H9 (cell line): ENCODE data around the gene CA5A. TPM values are rescaled to one million over a fixed set of nuclear protein-coding genes. Genes with fewer than 3 reads are reported as not detected.

Source experiments
- DNase-seq: peaks from one replicate; pipeline ENCODE4 v3.0.0-alpha.2; 2017
- H2AFZ ChIP-seq: one replicate; pipeline ENCODE4 v1.6.1; 2013; ENCODE audit warnings: mild to moderate bottlenecking, low read length, control low read depth, moderate library complexity
- H2AK5ac ChIP-seq: 2 replicates; pipeline ENCODE4 v1.6.1; 2013; ENCODE audit warnings: low read length, control low read depth, mixed read lengths; ENCODE audit not compliant: insufficient read length
- H2BK120ac ChIP-seq: one replicate; pipeline ENCODE4 v1.6.1; 2013; ENCODE audit warnings: low read depth, mild to moderate bottlenecking, low read length, control low read depth, inconsistent platforms; ENCODE audit not compliant: poor library complexity, severe bottlenecking
- H2BK12ac ChIP-seq: 2 replicates; pipeline ENCODE4 v1.6.1; 2013; ENCODE audit warnings: low read length, control low read depth, mixed read lengths, low read depth; ENCODE audit not compliant: insufficient read length
- H2BK15ac ChIP-seq: 2 replicates; pipeline ENCODE4 v1.6.1; 2013; ENCODE audit warnings: low read depth, low read length, control low read depth
- H2BK20ac ChIP-seq: one replicate; pipeline ENCODE4 v1.6.1; 2013; ENCODE audit warnings: low read depth, mild to moderate bottlenecking, low read length, control low read depth, inconsistent platforms; ENCODE audit not compliant: poor library complexity, severe bottlenecking
- H2BK5ac ChIP-seq: 2 replicates; pipeline ENCODE4 v1.6.1; 2013; ENCODE audit warnings: low read length, control low read depth, mixed read lengths; ENCODE audit not compliant: insufficient read length
- H3K14ac ChIP-seq: 2 replicates; pipeline ENCODE4 v1.6.1; 2013; ENCODE audit warnings: low read length, control low read depth; ENCODE audit not compliant: insufficient read depth
- H3K18ac ChIP-seq: 2 replicates; pipeline ENCODE4 v1.6.1; 2013; ENCODE audit warnings: low read depth, mild to moderate bottlenecking, mixed read lengths, low read length, control low read depth; ENCODE audit not compliant: insufficient read length
- H3K23ac ChIP-seq: 2 replicates; pipeline ENCODE4 v1.6.1; 2013; ENCODE audit warnings: low read length, control low read depth, mixed read lengths, low read depth; ENCODE audit not compliant: insufficient read length
- H3K23me2 ChIP-seq: 2 replicates; pipeline ENCODE4 v1.6.1; 2013; ENCODE audit warnings: low read depth, mild to moderate bottlenecking, mixed read lengths, low read length, control low read depth; ENCODE audit not compliant: insufficient read length, poor library complexity, severe bottlenecking
- H3K27ac ChIP-seq: 2 replicates; pipeline ENCODE4 v1.5.1; 2013; ENCODE audit warnings: low read length, control low read depth, mixed read lengths, low read depth; ENCODE audit not compliant: insufficient read length
- H3K27me3 ChIP-seq: 2 replicates; pipeline ENCODE4 v1.6.1; 2013; ENCODE audit warnings: low read length, control low read depth, inconsistent platforms; ENCODE audit not compliant: insufficient read depth
- H3K4ac ChIP-seq: 2 replicates; pipeline ENCODE4 v1.6.1; 2013; ENCODE audit warnings: low read depth, mild to moderate bottlenecking, control low read depth, inconsistent platforms, low read length, moderate library complexity
- H3K4me1 ChIP-seq: 2 replicates; pipeline ENCODE4 v1.6.1; 2013; ENCODE audit warnings: low read length, control low read depth, inconsistent platforms; ENCODE audit not compliant: insufficient read depth
- H3K4me2 ChIP-seq: 2 replicates; pipeline ENCODE4 v1.6.1; 2013; ENCODE audit warnings: low read length, control low read depth, mixed read lengths; ENCODE audit not compliant: insufficient read length, insufficient read depth
- H3K56ac ChIP-seq: 2 replicates; pipeline ENCODE4 v1.6.1; 2013; ENCODE audit warnings: low read depth, mild to moderate bottlenecking, mixed read lengths, low read length, control low read depth; ENCODE audit not compliant: insufficient read length
- H3K79me1 ChIP-seq: 2 replicates; pipeline ENCODE4 v1.6.1; 2013; ENCODE audit warnings: low read depth, mild to moderate bottlenecking, moderate library complexity, low read length, control low read depth, inconsistent platforms; ENCODE audit not compliant: insufficient read depth, poor library complexity, severe bottlenecking
- H3K79me2 ChIP-seq: 2 replicates; pipeline ENCODE4 v1.6.1; 2013; ENCODE audit warnings: low read length, control low read depth, inconsistent platforms; ENCODE audit not compliant: insufficient read depth
- H3K9ac ChIP-seq: 2 replicates; pipeline ENCODE4 v1.6.1; 2013; ENCODE audit warnings: low read length, control low read depth, mixed read lengths; ENCODE audit not compliant: insufficient read length; ENCODE audit errors: extremely low read depth
- H3K9me3 ChIP-seq: one replicate; pipeline ENCODE4 v1.6.1; 2013; ENCODE audit warnings: low read depth, low read length, inconsistent platforms; ENCODE audit not compliant: control insufficient read depth
- H3T11ph ChIP-seq: one replicate; pipeline ENCODE4 v1.6.1; 2013; ENCODE audit warnings: mild to moderate bottlenecking, low read length, control low read depth, inconsistent platforms
- H4K20me1 ChIP-seq: one replicate; pipeline ENCODE4 v1.6.1; 2013; ENCODE audit not compliant: control insufficient read depth, insufficient read length, insufficient read depth
- H4K5ac ChIP-seq: 2 replicates; pipeline ENCODE4 v1.6.1; 2013; ENCODE audit warnings: low read depth, mild to moderate bottlenecking, mixed read lengths, low read length, control low read depth; ENCODE audit not compliant: insufficient read length
- H4K8ac ChIP-seq: replicated peaks from 2 replicates; pipeline ENCODE4 v1.6.1; 2013; ENCODE audit warnings: low read length, control low read depth, mixed read lengths, low read depth; ENCODE audit not compliant: insufficient read length
- H4K91ac ChIP-seq: 2 replicates; pipeline ENCODE4 v1.6.1; 2013; ENCODE audit warnings: low read depth, mild to moderate bottlenecking, moderate library complexity, mixed read lengths, low read length, control low read depth; ENCODE audit not compliant: insufficient read length
- H3K27ac Mint-ChIP-seq, 3 experiments: 2 replicates in 2 of 3; 3 replicates in 1 of 3; pipeline ENCODE4 v1.8.0; 2020 to 2021; ENCODE audit warnings: mixed read lengths in 3 of 3, mild to moderate bottlenecking in 1 of 3, moderate library complexity in 1 of 3
- H3K27me3 Mint-ChIP-seq: 2 replicates; pipeline ENCODE4 v1.8.0; 2021; ENCODE audit warnings: low read depth, mild to moderate bottlenecking, moderate library complexity, mixed read lengths
- H3K36me3 Mint-ChIP-seq, 3 experiments: 2 replicates in 2 of 3; 3 replicates in 1 of 3; pipeline ENCODE4 v1.8.0; 2020 to 2021; ENCODE audit warnings: low read depth in 3 of 3, mixed read lengths in 3 of 3; ENCODE audit not compliant: insufficient read depth in 1 of 3
- H3K4me1 Mint-ChIP-seq, 2 experiments: 2 replicates each; pipeline ENCODE4 v1.8.0; 2020; ENCODE audit warnings: mixed read lengths in 2 of 2
- H3K4me3 Mint-ChIP-seq, 2 experiments: 2 replicates in 1 of 2; 3 replicates in 1 of 2; pipeline ENCODE4 v1.8.0; 2020 to 2021; ENCODE audit warnings: mild to moderate bottlenecking in 2 of 2, mixed read lengths in 2 of 2, moderate library complexity in 1 of 2
- H3K9me3 Mint-ChIP-seq, 2 experiments: 2 replicates in 1 of 2; 3 replicates in 1 of 2; pipeline ENCODE4 v1.8.0; 2020; ENCODE audit warnings: mild to moderate bottlenecking in 2 of 2, mixed read lengths in 2 of 2, moderate library complexity in 1 of 2
- WGBS: extraction: QIAGEN DNeasy Blood & Tissue Kit; methylation state at CpG from one replicate; pipeline ENCODE4 v1.1.7; 2013; ENCODE audit warnings: missing lambda C conversion rate, low lambda C conversion rate, mixed read lengths; ENCODE audit not compliant: insufficient read length; ENCODE audit errors: extremely low coverage; 5-methylcytosine and 5-hydroxymethylcytosine counted together
- total RNA-seq: library from RNA; stranded (reverse); gene quantifications from 2 replicates; pipeline ENCODE4 v1.2.1, GENCODE V29; 2021
- TF ChIP-seq, protein P1 (sequence below): fragments of 200-600 bp; sonication (generic); conservative IDR thresholded peaks from 3 replicates; pipeline ENCODE4 v1.8.0; 2021; ENCODE audit warnings: antibody characterized with exemption, mild to moderate bottlenecking

The CA5A gene
- total RNA-seq, 1 experiment from 2014 or later = not detected

DNA sequence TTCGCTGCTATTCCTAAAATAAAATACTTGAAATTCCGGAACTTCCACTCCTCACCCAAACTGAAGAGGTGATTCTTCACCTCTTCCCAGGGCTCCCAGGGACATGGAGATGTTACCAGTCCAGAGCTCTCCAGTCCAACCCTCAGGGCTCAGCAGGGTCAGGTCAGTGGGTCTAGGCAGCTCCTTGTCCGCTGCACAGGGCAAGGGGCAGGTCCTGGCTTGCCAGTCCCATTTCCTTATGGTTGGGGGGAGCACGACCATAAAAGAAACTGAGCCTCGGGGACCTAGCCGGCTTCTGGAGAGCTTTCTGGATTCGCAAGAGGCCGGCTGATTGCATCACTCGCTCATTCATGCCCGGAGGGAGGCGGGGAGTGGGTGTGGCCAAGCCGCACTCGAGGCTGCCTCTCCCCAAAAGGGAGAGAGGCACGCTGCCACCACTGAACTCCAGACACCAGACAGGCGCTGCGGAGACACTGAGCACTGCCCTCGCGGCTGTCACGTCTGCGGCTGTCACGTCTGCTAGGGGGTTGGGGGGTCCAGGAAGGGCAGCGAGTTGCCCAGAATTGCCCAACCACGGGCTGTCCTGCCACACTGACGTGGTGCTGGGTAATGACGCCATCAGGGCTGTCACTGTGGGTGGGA is 82.8 kb downstream of the CA5A start:
- peak; percentile 88 for DNase-seq
- Mint-ChIP-seq H3K36me3 (peaks cover 29 to 69% (median 40%) of the 10 kb centered on the region in 3 experiments), H3K4me1 (peaks cover 20 to 51% of the 10 kb centered on the region in 2 experiments), H3K27ac (peak overlapping the region; percentile 94 to 99 (median 98); a peak in 6 of 7 replicates), H3K27me3 (peaks cover 9% of the 10 kb centered on the region), H3K4me3 (no peak overlapping the region; a peak in 1 of 5 replicates), H3K9me3 (peaks cover 0 to 3% of the 10 kb centered on the region in 2 experiments; a peak in 1 of 5 replicates)
- Histone ChIP-seq H2AK5ac (no peak overlapping the region), H3K14ac (peak overlapping the region; percentile 94), H2BK5ac (no peak overlapping the region), H3K9me3 (no peaks in the 10 kb centered on the region), H2BK120ac (no peak overlapping the region), H2BK20ac (no peak overlapping the region), H2BK15ac (no peak overlapping the region), H2AFZ (no peak overlapping the region), H3K79me2 (no peaks in the 10 kb centered on the region; the same call in 1 of the 2 replicates), H3K18ac (peak overlapping the region; percentile 92), H3K79me1 (no peaks in the 10 kb centered on the region), H3K9ac (peak overlapping the region; percentile 43), H4K20me1 (peaks cover 2% of the 10 kb centered on the region), H4K8ac (no peak overlapping the region), H4K5ac (no peak overlapping the region), H3K4me1 (no peaks in the 10 kb centered on the region; the same call in 1 of the 2 replicates), H2BK12ac (no peak overlapping the region), H3K56ac (no peak overlapping the region), H3K27me3 (no peaks in the 10 kb centered on the region), H3K27ac (no peak overlapping the region), H3K4me2 (peak overlapping the region; percentile 26), H3T11ph (no peak overlapping the region), H3K4ac (no peak overlapping the region), H3K23ac (no peak overlapping the region), H4K91ac (peak overlapping the region; percentile 32), H3K23me2 (no peaks in the 10 kb centered on the region)
- no CpG with 5 or more reads among the region's 25 CpGs for WGBS
- TF ChIP-seq, protein P1, sequence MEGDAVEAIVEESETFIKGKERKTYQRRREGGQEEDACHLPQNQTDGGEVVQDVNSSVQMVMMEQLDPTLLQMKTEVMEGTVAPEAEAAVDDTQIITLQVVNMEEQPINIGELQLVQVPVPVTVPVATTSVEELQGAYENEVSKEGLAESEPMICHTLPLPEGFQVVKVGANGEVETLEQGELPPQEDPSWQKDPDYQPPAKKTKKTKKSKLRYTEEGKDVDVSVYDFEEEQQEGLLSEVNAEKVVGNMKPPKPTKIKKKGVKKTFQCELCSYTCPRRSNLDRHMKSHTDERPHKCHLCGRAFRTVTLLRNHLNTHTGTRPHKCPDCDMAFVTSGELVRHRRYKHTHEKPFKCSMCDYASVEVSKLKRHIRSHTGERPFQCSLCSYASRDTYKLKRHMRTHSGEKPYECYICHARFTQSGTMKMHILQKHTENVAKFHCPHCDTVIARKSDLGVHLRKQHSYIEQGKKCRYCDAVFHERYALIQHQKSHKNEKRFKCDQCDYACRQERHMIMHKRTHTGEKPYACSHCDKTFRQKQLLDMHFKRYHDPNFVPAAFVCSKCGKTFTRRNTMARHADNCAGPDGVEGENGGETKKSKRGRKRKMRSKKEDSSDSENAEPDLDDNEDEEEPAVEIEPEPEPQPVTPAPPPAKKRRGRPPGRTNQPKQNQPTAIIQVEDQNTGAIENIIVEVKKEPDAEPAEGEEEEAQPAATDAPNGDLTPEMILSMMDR = no peak
